Stomach (tissue), 4 donors: ENCODE measurements around the gene TBC1D10A.

Experiments
- CTCF ChIP-seq, 7 experiments: fragments of 450-650 bp in 4 of 7; fragments of 200-600 bp in 3 of 7; sonication (generic) in 3 of 7; IDR thresholded peaks; one replicate each; pipeline ENCODE4 v1.5.1; 2016 to 2019; ENCODE audit warnings: antibody characterized with exemption in 7 of 7, control low read depth in 2 of 7, mild to moderate bottlenecking in 1 of 7
- EP300 ChIP-seq: sonication (generic); formaldehyde crosslinking; IDR thresholded peaks from one replicate; pipeline ENCODE4 v1.6.1; 2017; ENCODE audit warnings: antibody characterized with exemption
- POLR2A ChIP-seq, 4 donors: fragments of 450-650 bp; IDR thresholded peaks; one replicate each; pipeline ENCODE4 v1.6.1; 2016; ENCODE audit warnings: antibody characterized with exemption in 4 of 4, control low read depth in 2 of 4, mild to moderate bottlenecking in 1 of 4, moderate library complexity in 1 of 4
- POLR2AphosphoS5 ChIP-seq, 3 donors: sonication (generic); formaldehyde crosslinking; IDR thresholded peaks; one replicate each; pipeline ENCODE4 v1.6.1; 2016; ENCODE audit warnings: antibody characterized with exemption in 3 of 3

GRCh38 chr22:30318799-30319419 lies 7.8 kb downstream of the TBC1D10A start:
- TF ChIP-seq CTCF (IDR thresholded peaks at IDR 0.05) (no peak), POLR2A (IDR thresholded peaks at IDR 0.05) (no peak), EP300 (no peak), POLR2AphosphoS5 (IDR thresholded peaks at IDR 0.05) (no peak)
